ENCODE data around the gene APLP1.
A peak's percentile ranks its signal among the peaks of the same experiment; 100 is the strongest.
"Not testable (repeated sequence)": the region's sequence is repeated elsewhere in the genome, so short reads cannot be mapped to it uniquely, and the experiment has no call there.

APLP1 gene

GRCh38 chr19:35903550-35904179, 35.3 kb downstream of the APLP1 start:
- peak overlapping the region; percentile 35 for H3K4me3 ChIP-seq (ENCODE audit: low read depth, low read length)

GRCh38 chr19:35904311-35905068, 36.1 kb downstream of the APLP1 start:
- no peak overlapping the region for H3K4me3 ChIP-seq (ENCODE audit: low read depth, low read length)

GRCh38 chr19:35905178-35905727, 36.9 kb downstream of the APLP1 start:
- H3K4me3 ChIP-seq (ENCODE audit: low read depth, low read length): no peak overlapping the region

- H3K4me3 ChIP-seq (ENCODE audit: low read depth, low read length): no peak overlapping the region
Measured at GRCh38 chr19:35907377-35907745, 39.0 kb downstream of the APLP1 start.

GRCh38 chr19:35908010-35908441, 39.7 kb downstream of the APLP1 start, which contains the start of gene TYROBP:
TYROBP (minus strand) TSS chr19:35908295; CDS start chr19:35908228, 67 bp downstream.
- H3K4me3 ChIP-seq (ENCODE audit: low read depth, low read length): no peak within 1 kb of the TSS

- H3K4me3 ChIP-seq (ENCODE audit: low read depth, low read length): no peak overlapping the region
Measured at GRCh38 chr19:35908973-35909683, 40.8 kb downstream of the APLP1 start.

- H3K4me3 ChIP-seq (ENCODE audit: low read depth, low read length): no peak overlapping the region
Measured at GRCh38 chr19:35909684-35910035, 41.3 kb downstream of the APLP1 start.

- not testable (repeated sequence) for H3K4me3 ChIP-seq (ENCODE audit: low read depth, low read length)
Measured at GRCh38 chr19:35910355-35910754, 42.0 kb downstream of the APLP1 start.

GRCh38 chr19:35911173-35911572, 42.8 kb downstream of the APLP1 start:
- no peak overlapping the region for H3K4me3 ChIP-seq (ENCODE audit: low read depth, low read length)

- H3K4me3 ChIP-seq (ENCODE audit: low read depth, low read length): no peak overlapping the region
Measured at GRCh38 chr19:35911790-35912189, 43.4 kb downstream of the APLP1 start.

- H3K4me3 ChIP-seq (ENCODE audit: low read depth, low read length): no peak overlapping the region
Measured at GRCh38 chr19:35913589-35913988, 45.2 kb downstream of the APLP1 start.

GRCh38 chr19:35915443-35915842, 47.1 kb downstream of the APLP1 start:
- no peak overlapping the region for H3K4me3 ChIP-seq (ENCODE audit: low read depth, low read length)

- H3K4me3 ChIP-seq (ENCODE audit: low read depth, low read length): no peak overlapping the region
Measured at GRCh38 chr19:35919306-35919705, 50.9 kb downstream of the APLP1 start.

- no peak overlapping the region for H3K4me3 ChIP-seq (ENCODE audit: low read depth, low read length)
Measured at GRCh38 chr19:35921012-35921411, 52.6 kb downstream of the APLP1 start.

- H3K4me3 ChIP-seq (ENCODE audit: low read depth, low read length): no peak overlapping the region
Measured at GRCh38 chr19:35925501-35925900, 57.1 kb downstream of the APLP1 start.

- no peak overlapping the region for H3K4me3 ChIP-seq (ENCODE audit: low read depth, low read length)
Measured at GRCh38 chr19:35928507-35928906, 60.1 kb downstream of the APLP1 start.

All from iPS-11a (cell line).